HCT116 (cell line): ENCODE measurements around the gene HOXC12. TPM values are rescaled to one million over a fixed set of nuclear protein-coding genes. Genes with fewer than 3 reads are reported as not detected.

ENCODE experiments used
- ATAC-seq: fragments of 200-7000 bp; cut with Tn5 transposase; 2 replicates; pipeline ENCODE4 v1.9.1; 2020; ENCODE audit warnings: mild to moderate bottlenecking, moderate library complexity
- BruUV-seq: library from RNA; stranded (reverse); fragments of 400-500 nt; replicated peaks from 2 replicates; lab custom pipeline; 2021; lab: Mats Ljungman, UMichigan
- CTCF ChIA-PET: fragments of 300-600 bp; sonication (Branson Sonifier 250); formaldehyde crosslinking; loops from one replicate; lab custom pipeline; 2021; ENCODE audit warnings: antibody characterized with exemption; lab: Charles Lee
- POLR2A ChIA-PET: fragments of 300-600, 350-600 bp; sonication (Branson Sonifier 250); formaldehyde crosslinking; loops from one replicate; lab custom pipeline; 2021; ENCODE audit warnings: antibody characterized with exemption; lab: Charles Lee
- RAD21 ChIA-PET, 2 experiments: fragments of 300-600 bp; sonication (Branson Sonifier 250); formaldehyde crosslinking; loops; one replicate each; lab custom pipeline; 2023; ENCODE audit warnings: low total read pairs in 2 of 2; ENCODE audit not compliant: uncharacterized antibody in 2 of 2, unreplicated experiment in 2 of 2, low non-redundant PET in 1 of 2; lab: Charles Lee
- DNase-seq: peaks from one replicate; pipeline ENCODE4 v3.0.0-alpha.2; 2010; ENCODE audit warnings: low read depth, low spot score
- H2AFZ ChIP-seq: fragments of 200-600 bp; shearing (Covaris generic), sonication (generic); 2 replicates; pipeline ENCODE4 v1.6.1; 2017; ENCODE audit warnings: low read depth, mixed run types, mixed read lengths, antibody characterized with exemption, low read length; ENCODE audit not compliant: poor library complexity, severe bottlenecking
- H3K27ac ChIP-seq: 2 replicates; pipeline ENCODE4 v1.5.1; 2012; ENCODE audit warnings: low read depth, low read length
- H3K27me3 ChIP-seq: fragments of 200-600 bp; sonication (generic); 2 replicates; pipeline ENCODE4 v1.6.1; 2016; ENCODE audit warnings: mixed run types, low read length, mixed read lengths; ENCODE audit not compliant: insufficient read depth
- H3K36me3 ChIP-seq, 2 experiments: fragments of 200-500 bp in 1 of 2; fragments of 200-600 bp in 1 of 2; sonication (Bioruptor generic) in 1 of 2; sonication (generic) in 1 of 2; 2 replicates each; pipeline versions ENCODE4 v1.5.1 to v1.6.1; 2014 to 2016; ENCODE audit warnings: low read length in 2 of 2, inconsistent platforms in 1 of 2, mixed read lengths in 1 of 2, mixed run types in 1 of 2; ENCODE audit not compliant: insufficient read depth in 2 of 2, control insufficient read depth in 1 of 2
- H3K4me1 ChIP-seq, 2 experiments: fragments of 200-600 bp in 1 of 2; sonication (generic) in 1 of 2; 2 replicates each; pipeline versions ENCODE4 v1.5.1 to v1.6.1; 2012 to 2017; ENCODE audit warnings: low read length in 2 of 2, inconsistent platforms in 1 of 2, mild to moderate bottlenecking in 1 of 2, mixed read lengths in 1 of 2, mixed run types in 1 of 2, moderate library complexity in 1 of 2; ENCODE audit not compliant: insufficient read depth in 2 of 2, control insufficient read depth in 1 of 2
- H3K4me2 ChIP-seq: fragments of 200-600 bp; sonication (generic); 2 replicates; pipeline ENCODE4 v1.6.1; 2017; ENCODE audit warnings: mixed run types, low read length, mixed read lengths
- H3K4me3 ChIP-seq, 2 experiments: fragments of 200-600 bp in 1 of 2; sonication (generic) in 1 of 2; replicated peaks in 1 of 2; 2 replicates each; pipeline ENCODE4 v1.5.1; 2011 to 2016; ENCODE audit warnings: low read length in 2 of 2, control low read depth in 1 of 2, low read depth in 1 of 2, mild to moderate bottlenecking in 1 of 2, mixed read lengths in 1 of 2, mixed run types in 1 of 2
- H3K79me2 ChIP-seq: fragments of 200-600 bp; sonication (generic); 2 replicates; pipeline ENCODE4 v1.6.1; 2017; ENCODE audit warnings: mild to moderate bottlenecking, mixed run types, low read length, moderate library complexity, mixed read lengths; ENCODE audit not compliant: insufficient read depth
- H3K9ac ChIP-seq: fragments of 200-600 bp; sonication (generic); 2 replicates; pipeline ENCODE4 v1.6.1; 2016; ENCODE audit warnings: low read length, mixed read lengths
- H3K9me2 ChIP-seq: fragments of 200-600 bp; sonication (generic), shearing (Covaris generic); 2 replicates; pipeline ENCODE4 v1.6.1; 2017; ENCODE audit warnings: mixed run types, mild to moderate bottlenecking, moderate library complexity; ENCODE audit not compliant: insufficient read depth
- H3K9me3 ChIP-seq, 2 experiments: fragments of 200-500 bp in 1 of 2; fragments of 200-600 bp in 1 of 2; sonication (Bioruptor generic) in 1 of 2; sonication (generic) in 1 of 2; 2 replicates each; pipeline ENCODE4 v1.6.1; 2014 to 2017; ENCODE audit warnings: low read length in 2 of 2, mixed read lengths in 2 of 2, inconsistent platforms in 1 of 2, low read depth in 1 of 2, mild to moderate bottlenecking in 1 of 2, mixed run types in 1 of 2, moderate library complexity in 1 of 2; ENCODE audit not compliant: control insufficient read depth in 1 of 2, insufficient read depth in 1 of 2
- H4K20me1 ChIP-seq: fragments of 200-600 bp; sonication (generic), shearing (Covaris generic); 2 replicates; pipeline ENCODE4 v1.6.1; 2017; ENCODE audit warnings: mixed run types, mild to moderate bottlenecking, moderate library complexity; ENCODE audit not compliant: insufficient read depth
- CBX3 ChIP-seq: IDR thresholded peaks from 2 replicates; pipeline ENCODE4 v1.6.1; 2012; ENCODE audit warnings: low read depth
- ELF1 ChIP-seq: IDR thresholded peaks from 2 replicates; pipeline ENCODE4 v1.6.1; 2012; ENCODE audit warnings: low read depth, borderline replicate concordance
- EZH2 ChIP-seq: fragments of 200-600 bp; sonication (generic); IDR thresholded peaks from 2 replicates; pipeline ENCODE4 v1.6.1; 2017; ENCODE audit warnings: antibody characterized with exemption, mixed run types
- EZH2phosphoT487 ChIP-seq: fragments of 200-600 bp; IDR thresholded peaks from 2 replicates; pipeline ENCODE4 v1.6.1; 2018; ENCODE audit warnings: antibody characterized with exemption, borderline replicate concordance
- JUND ChIP-seq: IDR thresholded peaks from 2 replicates; pipeline ENCODE4 v1.6.1; 2012
- POLR2A ChIP-seq: IDR thresholded peaks from 2 replicates; pipeline ENCODE4 v1.7.0; 2011; ENCODE audit warnings: borderline replicate concordance; ENCODE audit not compliant: insufficient read depth, insufficient read length; ENCODE audit errors: extremely low read depth
- POLR2AphosphoS5 ChIP-seq: IDR thresholded peaks from 2 replicates; pipeline ENCODE4 v1.6.1; 2011; ENCODE audit warnings: mild to moderate bottlenecking, low read depth, low read length, moderate library complexity
- SP1 ChIP-seq: IDR thresholded peaks from 2 replicates; pipeline ENCODE4 v1.6.1; 2012; ENCODE audit warnings: low read depth
- TCF7L2 ChIP-seq: IDR thresholded peaks from 2 replicates; pipeline ENCODE4 v1.7.0; 2011; ENCODE audit warnings: borderline replicate concordance, inconsistent platforms; ENCODE audit not compliant: insufficient read depth, insufficient read length; ENCODE audit errors: extremely low read depth
- YY1 ChIP-seq: IDR thresholded peaks from 2 replicates; pipeline ENCODE4 v1.6.1; 2011; ENCODE audit warnings: low read length, low read depth, moderate library complexity, mild to moderate bottlenecking; ENCODE audit not compliant: insufficient replicate concordance; ENCODE audit errors: extremely low read depth
- ZFX ChIP-seq: fragments of 450-650 bp; IDR thresholded peaks from 2 replicates; pipeline ENCODE4 v1.6.1; 2017
- ZNF274 ChIP-seq: fragments of 200-500 bp; sonication (Bioruptor generic); IDR thresholded peaks from 2 replicates; pipeline ENCODE4 v1.6.1; 2014; ENCODE audit warnings: mild to moderate bottlenecking, low read depth, low read length, inconsistent platforms
- intact Hi-C: fragments of 100-400 bp; cut with micrococcal nuclease; formaldehyde crosslinking; loops from 2 replicates; pipeline ENCODE4 v1.10.0; 2022
- total RNA-seq: library from RNA; stranded (reverse); gene quantifications from one replicate; pipeline ENCODE4 v1.2.1, GENCODE V29; 2021; ENCODE audit not compliant: unreplicated experiment
- TF ChIP-seq, protein P1 (sequence below): IDR thresholded peaks from 2 replicates; pipeline ENCODE4 v1.6.1; 2011; ENCODE audit warnings: mild to moderate bottlenecking, low read length, moderate library complexity; ENCODE audit not compliant: insufficient replicate concordance; ENCODE audit errors: extremely low read depth
- TF ChIP-seq, protein P2 (sequence below): IDR thresholded peaks from 2 replicates; pipeline ENCODE4 v1.6.1; 2012; ENCODE audit warnings: low read depth

The HOXC12 gene
- total RNA-seq, 1 experiment from 2014 or later, result not detected

- no peak for TF ChIP-seq CBX3
- TF ChIP-seq ZNF274, result no peak
- no peak for TF ChIP-seq TCF7L2
- no peak for TF ChIP-seq SP1
- TF ChIP-seq POLR2AphosphoS5, result no peak
- TF ChIP-seq JUND, result no peak
- no peak for TF ChIP-seq POLR2A
- TF ChIP-seq, protein P1, sequence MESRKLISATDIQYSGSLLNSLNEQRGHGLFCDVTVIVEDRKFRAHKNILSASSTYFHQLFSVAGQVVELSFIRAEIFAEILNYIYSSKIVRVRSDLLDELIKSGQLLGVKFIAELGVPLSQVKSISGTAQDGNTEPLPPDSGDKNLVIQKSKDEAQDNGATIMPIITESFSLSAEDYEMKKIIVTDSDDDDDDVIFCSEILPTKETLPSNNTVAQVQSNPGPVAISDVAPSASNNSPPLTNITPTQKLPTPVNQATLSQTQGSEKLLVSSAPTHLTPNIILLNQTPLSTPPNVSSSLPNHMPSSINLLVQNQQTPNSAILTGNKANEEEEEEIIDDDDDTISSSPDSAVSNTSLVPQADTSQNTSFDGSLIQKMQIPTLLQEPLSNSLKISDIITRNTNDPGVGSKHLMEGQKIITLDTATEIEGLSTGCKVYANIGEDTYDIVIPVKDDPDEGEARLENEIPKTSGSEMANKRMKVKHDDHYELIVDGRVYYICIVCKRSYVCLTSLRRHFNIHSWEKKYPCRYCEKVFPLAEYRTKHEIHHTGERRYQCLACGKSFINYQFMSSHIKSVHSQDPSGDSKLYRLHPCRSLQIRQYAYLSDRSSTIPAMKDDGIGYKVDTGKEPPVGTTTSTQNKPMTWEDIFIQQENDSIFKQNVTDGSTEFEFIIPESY, result no peak
- TF ChIP-seq, all 23 proteins: peak for 0
These were observed 15.0 kb downstream of the HOXC12 start (continued) for GRCh38 chr12:53969588-53970259.

GRCh38 chr12:53970451-53970850 lies 15.7 kb downstream of the HOXC12 start:
- ChIA-PET CTCF (no interaction called here), POLR2A (no interaction called here), RAD21 (no interaction called here)
- H3K9me2 ChIP-seq, result no peaks in the 10 kb centered on the region
- peaks cover 4% of the 10 kb centered on the region; the same call in 1 of the 2 replicates for H3K27me3 ChIP-seq
- H3K9ac ChIP-seq, result no peak overlapping the region
- BruUV-seq, result no TSS peak
- DNase-seq, result no peak
- H3K4me2 ChIP-seq, result no peak overlapping the region
- H3K4me1 ChIP-seq, result peaks cover 0 to 14% of the 10 kb centered on the region in 2 experiments; a peak in 2 of 4 replicates
- TF ChIP-seq ELF1 (no peak), EZH2phosphoT487 (no peak), JUND (no peak), POLR2A (no peak), SP1 (no peak), EZH2 (no peak), ZNF274 (no peak), YY1 (no peak), ZFX (no peak), TCF7L2 (no peak)
- TF ChIP-seq, protein P2, sequence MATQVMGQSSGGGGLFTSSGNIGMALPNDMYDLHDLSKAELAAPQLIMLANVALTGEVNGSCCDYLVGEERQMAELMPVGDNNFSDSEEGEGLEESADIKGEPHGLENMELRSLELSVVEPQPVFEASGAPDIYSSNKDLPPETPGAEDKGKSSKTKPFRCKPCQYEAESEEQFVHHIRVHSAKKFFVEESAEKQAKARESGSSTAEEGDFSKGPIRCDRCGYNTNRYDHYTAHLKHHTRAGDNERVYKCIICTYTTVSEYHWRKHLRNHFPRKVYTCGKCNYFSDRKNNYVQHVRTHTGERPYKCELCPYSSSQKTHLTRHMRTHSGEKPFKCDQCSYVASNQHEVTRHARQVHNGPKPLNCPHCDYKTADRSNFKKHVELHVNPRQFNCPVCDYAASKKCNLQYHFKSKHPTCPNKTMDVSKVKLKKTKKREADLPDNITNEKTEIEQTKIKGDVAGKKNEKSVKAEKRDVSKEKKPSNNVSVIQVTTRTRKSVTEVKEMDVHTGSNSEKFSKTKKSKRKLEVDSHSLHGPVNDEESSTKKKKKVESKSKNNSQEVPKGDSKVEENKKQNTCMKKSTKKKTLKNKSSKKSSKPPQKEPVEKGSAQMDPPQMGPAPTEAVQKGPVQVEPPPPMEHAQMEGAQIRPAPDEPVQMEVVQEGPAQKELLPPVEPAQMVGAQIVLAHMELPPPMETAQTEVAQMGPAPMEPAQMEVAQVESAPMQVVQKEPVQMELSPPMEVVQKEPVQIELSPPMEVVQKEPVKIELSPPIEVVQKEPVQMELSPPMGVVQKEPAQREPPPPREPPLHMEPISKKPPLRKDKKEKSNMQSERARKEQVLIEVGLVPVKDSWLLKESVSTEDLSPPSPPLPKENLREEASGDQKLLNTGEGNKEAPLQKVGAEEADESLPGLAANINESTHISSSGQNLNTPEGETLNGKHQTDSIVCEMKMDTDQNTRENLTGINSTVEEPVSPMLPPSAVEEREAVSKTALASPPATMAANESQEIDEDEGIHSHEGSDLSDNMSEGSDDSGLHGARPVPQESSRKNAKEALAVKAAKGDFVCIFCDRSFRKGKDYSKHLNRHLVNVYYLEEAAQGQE, result no peak
- TF ChIP-seq, protein P1, result no peak
- H3K4me3 ChIP-seq, result no peak overlapping the region
- H3K36me3 ChIP-seq, result no peaks in the 10 kb centered on the region
- ATAC-seq, result no peak
- no peaks in the 10 kb centered on the region for H3K9me3 ChIP-seq
- no peaks in the 10 kb centered on the region for H3K79me2 ChIP-seq
- intact Hi-C loops, result no loop called here
- no peak overlapping the region for H2AFZ ChIP-seq
- H4K20me1 ChIP-seq, result no peaks in the 10 kb centered on the region
- no peak overlapping the region for H3K27ac ChIP-seq
